SU-DHL-6 (cell line): ENCODE results near the gene GALNT17.

Experiments used
- EZH2phosphoT487 ChIP-seq: fragments of 200-600 bp; sonication (generic), shearing (Covaris generic); conservative IDR thresholded peaks from 2 replicates; pipeline ENCODE4 v1.6.1; 2018; ENCODE audit warnings: mild to moderate bottlenecking, antibody characterized with exemption, low read length, moderate library complexity, mixed read lengths
- TF ChIP-seq, protein P1 (sequence below): fragments of 200-600 bp; sonication (generic); IDR thresholded peaks from one replicate; pipeline ENCODE4 v1.5.1; 2017; ENCODE audit warnings: antibody characterized with exemption, mild to moderate bottlenecking, low read length, moderate library complexity; ENCODE audit not compliant: insufficient read depth, poor library complexity, severe bottlenecking

DNA sequence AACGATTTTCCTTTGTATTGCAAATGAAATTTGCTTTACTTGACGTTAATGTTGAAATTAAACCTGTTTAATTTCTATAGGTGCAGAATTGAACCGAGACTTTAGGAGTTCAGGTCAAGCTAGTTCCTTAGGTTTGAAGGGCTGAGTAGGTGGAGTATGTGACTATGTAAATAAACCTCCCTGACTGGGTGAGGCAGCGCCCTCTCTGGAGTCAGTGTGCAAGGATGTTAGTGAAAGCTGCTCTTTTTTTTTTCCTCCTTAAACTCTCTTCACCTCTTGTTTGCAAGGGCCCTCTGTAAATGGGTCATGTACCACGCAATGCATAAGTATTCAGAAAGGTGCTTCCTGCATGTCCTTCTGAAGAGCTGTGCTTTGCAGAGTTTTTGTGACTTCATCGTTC lies 33.8 kb downstream of the GALNT17 start:
- TF ChIP-seq, protein P1, sequence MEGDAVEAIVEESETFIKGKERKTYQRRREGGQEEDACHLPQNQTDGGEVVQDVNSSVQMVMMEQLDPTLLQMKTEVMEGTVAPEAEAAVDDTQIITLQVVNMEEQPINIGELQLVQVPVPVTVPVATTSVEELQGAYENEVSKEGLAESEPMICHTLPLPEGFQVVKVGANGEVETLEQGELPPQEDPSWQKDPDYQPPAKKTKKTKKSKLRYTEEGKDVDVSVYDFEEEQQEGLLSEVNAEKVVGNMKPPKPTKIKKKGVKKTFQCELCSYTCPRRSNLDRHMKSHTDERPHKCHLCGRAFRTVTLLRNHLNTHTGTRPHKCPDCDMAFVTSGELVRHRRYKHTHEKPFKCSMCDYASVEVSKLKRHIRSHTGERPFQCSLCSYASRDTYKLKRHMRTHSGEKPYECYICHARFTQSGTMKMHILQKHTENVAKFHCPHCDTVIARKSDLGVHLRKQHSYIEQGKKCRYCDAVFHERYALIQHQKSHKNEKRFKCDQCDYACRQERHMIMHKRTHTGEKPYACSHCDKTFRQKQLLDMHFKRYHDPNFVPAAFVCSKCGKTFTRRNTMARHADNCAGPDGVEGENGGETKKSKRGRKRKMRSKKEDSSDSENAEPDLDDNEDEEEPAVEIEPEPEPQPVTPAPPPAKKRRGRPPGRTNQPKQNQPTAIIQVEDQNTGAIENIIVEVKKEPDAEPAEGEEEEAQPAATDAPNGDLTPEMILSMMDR, result no peak
- TF ChIP-seq EZH2phosphoT487, result no peak
